Measurements from ENCODE around the gene COL9A2.

- TF ChIP-seq EZH2 (IDR thresholded peaks at IDR 0.05; ENCODE audit: borderline replicate concordance, insufficient read depth, low read depth, low read length, poor library complexity, severe bottlenecking) (no peak), CTCF (IDR thresholded peaks at IDR 0.05) (no peak)
These were observed 2.9 kb downstream of the COL9A2 start for GRCh38 chr1:40313958-40314720.
